Sciatic nerve (tissue), 2 donors: Measurements from ENCODE around the gene PTDSS2. TPM values are rescaled to one million over a fixed set of nuclear protein-coding genes. Genes with fewer than 3 reads are reported as not detected.
A peak's percentile ranks its signal among the peaks of the same experiment; 100 is the strongest.

Experiments
- ATAC-seq: fragments of 200-7000 bp; cut with Tn5 transposase; one replicate; pipeline ENCODE4 v1.9.1; 2020; ENCODE audit warnings: mild to moderate bottlenecking, moderate library complexity
- DNase-seq: peaks from one replicate; pipeline ENCODE4 v3.0.0-alpha.2; 2020; ENCODE audit warnings: low spot score
- intact Hi-C: fragments of 100-400 bp; cut with DNase I; formaldehyde crosslinking; loops from one replicate; pipeline ENCODE4 v1.14.2; 2022
- total RNA-seq: library from RNA; stranded (reverse); fragmentation: NEBNext Ultra II Directional; extraction: Animal tissue kit (Norgen Biotek cat#: 25700); gene quantifications from one replicate; pipeline ENCODE4 v1.2.1, GENCODE V29; 2021
- donor health status: DM: no; HTN: no; CAD: no.
- donor health status: DM: no; HTN: no; CAD: no.

PTDSS2 gene
- total RNA-seq, 1 donor from 2014 or later, result 33.1 TPM

GRCh38 chr11:498297-499181, 48.5 kb downstream of the PTDSS2 start:
- intact Hi-C loops, result no loop called here
- DNase-seq (no peak), ATAC-seq (no peak)

- DNase-seq (no peak), ATAC-seq (no peak)
- intact Hi-C loops, result no loop called here
Measured at GRCh38 chr11:499201-500076, 49.4 kb downstream of the PTDSS2 start.

- intact Hi-C loops, result no loop called here
- DNase-seq, result no peak
- ATAC-seq, result no peak
Measured at GRCh38 chr11:501001-501682, 51.1 kb downstream of the PTDSS2 start.

- DNase-seq (peak; percentile 56), ATAC-seq (no peak)
- intact Hi-C loops, result no loop called here
Measured at GRCh38 chr11:501683-502287, 51.7 kb downstream of the PTDSS2 start.

GRCh38 chr11:502288-503178, 52.5 kb downstream of the PTDSS2 start:
- intact Hi-C loops, result no loop called here
- ATAC-seq (no peak), DNase-seq (peak; percentile 63)

GRCh38 chr11:503179-503981, 53.3 kb downstream of the PTDSS2 start:
- intact Hi-C loops, result no loop called here

GRCh38 chr11:504053-504993, 54.2 kb downstream of the PTDSS2 start:
- DNase-seq (peak; percentile 76), ATAC-seq (no peak)
- intact Hi-C loops, result no loop called here

More at GRCh38 chr11:503179-503981, 53.3 kb downstream of the PTDSS2 start:
- no peak for ATAC-seq
- DNase-seq, result peak; percentile 74

GRCh38 chr11:504994-505344, 54.9 kb downstream of the PTDSS2 start:
- intact Hi-C loops, result no loop called here
- ATAC-seq (no peak), DNase-seq (no peak)

- ATAC-seq, result peak; percentile 89
- peak; percentile 99 for DNase-seq
- intact Hi-C loops, result no loop called here
Measured at GRCh38 chr11:506238-506994, 56.3 kb downstream of the PTDSS2 start.

- intact Hi-C loops, result no loop called here
Measured at GRCh38 chr11:506995-507726, 57.1 kb downstream of the PTDSS2 start, which contains the start of gene RNH1. TSS of gene RNH1 (minus strand) at chr11:507242. CDS start at chr11:502162, 5,080 bp downstream.

GRCh38 chr11:507727-508515, 57.8 kb downstream of the PTDSS2 start:
- DNase-seq (no peak), ATAC-seq (no peak)
- intact Hi-C loops, result no loop called here

More at GRCh38 chr11:506995-507726, 57.1 kb downstream of the PTDSS2 start, which contains the start of gene RNH1:
- ATAC-seq (peak; percentile 90), DNase-seq (peak; percentile 100)

GRCh38 chr11:508956-509355, 58.9 kb downstream of the PTDSS2 start:
- DNase-seq, result peak; percentile 62
- intact Hi-C loops, result no loop called here
- no peak for ATAC-seq

GRCh38 chr11:512761-513595, 62.9 kb downstream of the PTDSS2 start:
- intact Hi-C loops, result no loop called here
- ATAC-seq, result no peak

More at GRCh38 chr11:512761-513595, 62.9 kb downstream of the PTDSS2 start:
- peak; percentile 53 for DNase-seq
